Adipocyte (in vitro differentiated cells): Measurements from ENCODE around the gene SLC29A4.
"Not testable (repeated sequence)": the region's sequence is repeated elsewhere in the genome, so short reads cannot be mapped to it uniquely, and the experiment has no call there.

Experiments used
- DNase-seq: peaks from one replicate; pipeline ENCODE4 v3.0.0-alpha.2; 2015; ENCODE audit warnings: low read depth
- H3K27me3 ChIP-seq: replicated peaks from 2 replicates; pipeline ENCODE4 v1.7.0; 2013; ENCODE audit warnings: mild to moderate bottlenecking, low read length, moderate library complexity; ENCODE audit not compliant: control insufficient read depth, insufficient read depth
- H3K36me3 ChIP-seq: 2 replicates; pipeline ENCODE4 v1.7.0; 2013; ENCODE audit warnings: low read length, mild to moderate bottlenecking, moderate library complexity; ENCODE audit not compliant: control insufficient read depth, insufficient read depth, severe bottlenecking
- H3K4me1 ChIP-seq: 2 replicates; pipeline ENCODE4 v1.7.0; 2013; ENCODE audit warnings: mild to moderate bottlenecking, low read length, moderate library complexity; ENCODE audit not compliant: control insufficient read depth, insufficient read depth
- H3K4me3 ChIP-seq: 2 replicates; pipeline ENCODE4 v1.7.0; 2013; ENCODE audit warnings: mild to moderate bottlenecking, low read length, moderate library complexity
- H3K9ac ChIP-seq: 2 replicates; pipeline ENCODE4 v1.7.0; 2013; ENCODE audit warnings: mild to moderate bottlenecking, low read length, moderate library complexity
- H3K9me3 ChIP-seq: 2 replicates; pipeline ENCODE4 v1.7.0; 2013; ENCODE audit warnings: mild to moderate bottlenecking, low read length, moderate library complexity; ENCODE audit not compliant: control insufficient read depth

Gene SLC29A4, protein sequence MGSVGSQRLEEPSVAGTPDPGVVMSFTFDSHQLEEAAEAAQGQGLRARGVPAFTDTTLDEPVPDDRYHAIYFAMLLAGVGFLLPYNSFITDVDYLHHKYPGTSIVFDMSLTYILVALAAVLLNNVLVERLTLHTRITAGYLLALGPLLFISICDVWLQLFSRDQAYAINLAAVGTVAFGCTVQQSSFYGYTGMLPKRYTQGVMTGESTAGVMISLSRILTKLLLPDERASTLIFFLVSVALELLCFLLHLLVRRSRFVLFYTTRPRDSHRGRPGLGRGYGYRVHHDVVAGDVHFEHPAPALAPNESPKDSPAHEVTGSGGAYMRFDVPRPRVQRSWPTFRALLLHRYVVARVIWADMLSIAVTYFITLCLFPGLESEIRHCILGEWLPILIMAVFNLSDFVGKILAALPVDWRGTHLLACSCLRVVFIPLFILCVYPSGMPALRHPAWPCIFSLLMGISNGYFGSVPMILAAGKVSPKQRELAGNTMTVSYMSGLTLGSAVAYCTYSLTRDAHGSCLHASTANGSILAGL

DNA sequence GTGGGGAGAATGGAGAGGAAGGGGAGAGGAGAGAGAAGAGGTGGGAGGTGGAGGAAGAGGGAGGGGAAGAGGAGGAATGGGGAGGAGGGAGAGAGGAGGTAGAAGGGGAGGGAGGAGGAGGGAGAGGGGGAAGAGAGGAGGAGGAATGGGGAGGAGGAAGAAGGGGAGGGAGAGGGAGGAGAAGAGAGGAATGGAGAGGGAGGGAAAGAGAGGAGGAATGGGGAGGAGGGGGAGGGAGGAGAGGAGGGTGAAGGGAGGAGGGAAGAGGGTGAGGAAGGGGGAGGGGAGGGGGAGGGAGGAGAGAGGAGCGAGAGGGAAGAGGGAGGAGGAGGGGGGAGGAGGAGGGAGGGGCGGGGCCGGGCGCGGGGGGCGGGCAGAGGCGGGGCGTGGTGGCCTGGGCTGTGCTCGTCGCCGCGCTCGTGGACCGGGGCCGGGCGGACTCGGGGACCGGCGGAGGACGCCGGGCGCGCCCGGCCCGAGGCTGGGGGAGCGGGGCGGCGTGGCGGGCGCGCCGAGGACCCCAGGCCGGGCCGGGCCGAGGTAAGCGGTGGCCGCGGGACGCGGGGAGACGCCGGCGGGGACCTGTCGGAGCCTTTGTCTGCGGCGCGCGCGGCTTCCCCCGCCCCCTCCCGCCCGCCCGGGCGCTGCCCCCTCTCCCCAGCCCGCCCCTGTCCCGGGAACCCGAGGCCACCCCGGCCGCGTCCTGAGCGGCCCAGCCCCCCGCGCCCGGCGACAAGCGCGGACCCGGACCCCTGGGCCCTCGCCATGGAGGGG is at the start of gene SLC29A4:
SLC29A4 (plus strand) TSS at position 401 of the 774 bp plus-strand sequence. CDS start 4,874 bp downstream, outside the sequence.
- peak within 1 kb of the TSS; percentile 34 for H3K9ac ChIP-seq
- no peaks in the 10 kb centered on the region for H3K9me3 ChIP-seq
- DNase-seq = peak; percentile 71
- H3K27me3 ChIP-seq = peaks cover 5% of the 10 kb centered on the region
- H3K36me3 ChIP-seq = no peaks in the 10 kb centered on the region
- peak within 1 kb of the TSS; percentile 66 for H3K4me3 ChIP-seq
- H3K4me1 ChIP-seq = no peaks in the 10 kb centered on the region

DNA sequence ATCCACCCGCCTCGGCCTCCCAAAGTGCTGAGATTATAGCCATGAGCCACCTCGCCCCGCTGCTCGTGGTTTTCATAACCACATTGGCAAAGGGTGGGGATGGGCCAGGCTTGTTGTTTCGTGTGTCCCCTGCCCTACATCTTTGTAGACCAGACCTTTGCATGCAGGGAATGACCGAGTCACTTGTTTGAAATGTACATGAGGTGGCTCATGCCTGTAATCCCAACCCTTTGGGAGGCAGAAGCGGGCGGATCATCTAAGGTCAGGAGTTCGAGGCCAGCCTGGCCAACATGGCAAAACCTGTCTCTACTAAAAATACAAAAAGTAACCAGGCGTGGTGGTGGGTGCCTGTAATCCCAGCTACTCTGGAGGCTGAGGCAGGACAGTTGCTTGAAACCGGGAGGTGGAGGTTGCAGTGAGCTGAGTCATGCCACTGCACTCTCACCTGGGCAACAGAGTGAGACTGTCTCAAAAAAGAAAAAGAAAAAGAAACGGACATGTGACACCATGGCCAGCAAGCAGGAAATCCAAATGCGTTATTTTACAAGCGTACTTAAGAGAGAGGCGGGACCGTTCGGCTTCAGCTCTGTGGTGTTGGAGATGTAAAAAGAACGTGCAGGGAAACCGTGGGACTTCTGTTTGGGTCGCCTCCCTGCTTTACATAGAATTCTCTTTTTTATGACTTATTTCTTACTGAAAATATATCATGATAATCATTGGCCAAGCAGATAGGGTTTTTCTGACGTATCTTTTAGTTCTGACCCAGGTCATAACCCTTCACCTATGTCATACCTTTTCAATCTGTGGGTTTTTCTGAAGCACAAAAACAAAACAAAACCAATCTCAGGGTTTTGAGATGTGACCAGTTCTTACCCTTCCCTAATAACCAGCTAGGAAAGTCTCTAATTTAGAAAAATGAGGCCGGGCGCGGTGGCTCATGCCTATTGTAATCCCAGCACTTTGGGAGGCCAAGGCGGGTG is 47.6 kb upstream of the SLC29A4 start:
- no peak for DNase-seq
- Histone ChIP-seq H3K27me3 (no peaks in the 10 kb centered on the region), H3K9ac (no peak overlapping the region), H3K4me1 (peaks cover 6% of the 10 kb centered on the region), H3K36me3 (peaks cover 35% of the 10 kb centered on the region), H3K9me3 (no peaks in the 10 kb centered on the region), H3K4me3 (no peak overlapping the region)

DNA sequence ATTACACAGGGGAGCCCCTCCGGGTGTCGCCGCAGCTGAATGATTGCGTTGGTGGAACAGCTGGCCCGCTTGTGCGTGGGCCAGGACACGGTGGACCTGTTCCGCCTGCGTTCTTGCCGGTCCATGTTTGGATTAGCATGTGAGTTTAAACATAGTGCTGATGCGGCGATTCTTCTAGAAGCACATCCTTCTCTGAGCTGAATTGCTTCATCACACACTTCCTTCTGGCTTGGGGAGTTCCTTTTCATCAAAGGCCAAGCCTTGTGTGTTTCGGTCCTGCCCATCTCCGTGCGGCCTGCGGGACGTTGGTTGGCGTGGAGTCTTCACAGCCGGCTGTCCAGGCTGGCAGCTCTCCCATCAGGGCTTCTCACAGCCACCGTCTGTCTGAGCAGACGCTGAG is 45.5 kb upstream of the SLC29A4 start:
- H3K27me3 ChIP-seq = no peaks in the 10 kb centered on the region
- peak overlapping the region; percentile 72 for H3K4me3 ChIP-seq
- H3K9ac ChIP-seq = peak overlapping the region; percentile 45
- H3K9me3 ChIP-seq = no peaks in the 10 kb centered on the region
- peaks cover 13% of the 10 kb centered on the region for H3K36me3 ChIP-seq
- DNase-seq = peak; percentile 7
- H3K4me1 ChIP-seq = peaks cover 15% of the 10 kb centered on the region

DNA sequence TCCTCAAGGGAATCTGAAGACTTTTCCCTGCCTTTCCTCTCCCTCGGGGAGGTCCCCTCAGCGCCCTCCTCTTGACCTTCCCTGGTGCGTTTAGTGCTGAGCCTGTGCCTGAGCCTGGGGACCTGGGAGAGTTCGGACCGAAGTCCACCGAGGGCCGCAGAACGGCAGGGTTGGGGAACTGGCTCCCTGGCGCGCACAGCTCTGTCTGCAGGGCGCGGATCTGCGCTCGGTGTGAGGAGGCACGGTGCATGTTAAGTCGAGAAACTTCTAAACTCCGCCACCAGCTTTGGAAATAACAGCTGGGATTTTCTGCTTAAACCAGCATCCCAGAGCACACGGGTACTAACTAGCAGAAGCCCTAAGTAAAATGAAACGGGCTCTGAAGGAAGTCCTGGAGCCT is 44.2 kb upstream of the SLC29A4 start:
- H3K4me1 ChIP-seq = peaks cover 15% of the 10 kb centered on the region
- peaks cover 2% of the 10 kb centered on the region for H3K36me3 ChIP-seq
- no peak overlapping the region for H3K9ac ChIP-seq
- H3K9me3 ChIP-seq = no peaks in the 10 kb centered on the region
- H3K27me3 ChIP-seq = no peaks in the 10 kb centered on the region
- H3K4me3 ChIP-seq = no peak overlapping the region
- DNase-seq = no peak

DNA sequence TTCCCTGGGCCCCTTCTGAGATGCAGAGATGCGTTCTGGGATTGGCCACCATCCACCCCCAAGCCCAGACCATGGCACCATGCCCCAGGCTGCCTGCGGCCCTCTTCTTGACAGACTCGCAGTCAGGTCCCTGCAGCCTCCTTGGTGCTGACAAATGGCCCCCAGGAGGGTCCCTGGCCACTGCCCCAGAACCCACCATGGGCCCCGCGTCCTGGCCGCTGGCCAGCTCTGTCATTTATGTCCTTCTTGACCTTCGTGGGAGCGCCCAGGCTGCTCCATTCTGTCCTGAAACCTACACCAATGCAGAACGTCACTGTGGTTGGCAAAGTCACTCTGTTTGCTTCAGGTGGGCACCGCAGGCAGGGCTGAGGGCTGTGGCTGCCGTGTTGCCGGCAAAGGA is 39.5 kb upstream of the SLC29A4 start:
- H3K36me3 ChIP-seq = no peaks in the 10 kb centered on the region
- H3K9ac ChIP-seq = no peak overlapping the region
- no peak overlapping the region for H3K4me3 ChIP-seq
- DNase-seq = no peak
- peaks cover 10% of the 10 kb centered on the region for H3K4me1 ChIP-seq
- H3K27me3 ChIP-seq = peaks cover 6% of the 10 kb centered on the region
- H3K9me3 ChIP-seq = no peaks in the 10 kb centered on the region

DNA sequence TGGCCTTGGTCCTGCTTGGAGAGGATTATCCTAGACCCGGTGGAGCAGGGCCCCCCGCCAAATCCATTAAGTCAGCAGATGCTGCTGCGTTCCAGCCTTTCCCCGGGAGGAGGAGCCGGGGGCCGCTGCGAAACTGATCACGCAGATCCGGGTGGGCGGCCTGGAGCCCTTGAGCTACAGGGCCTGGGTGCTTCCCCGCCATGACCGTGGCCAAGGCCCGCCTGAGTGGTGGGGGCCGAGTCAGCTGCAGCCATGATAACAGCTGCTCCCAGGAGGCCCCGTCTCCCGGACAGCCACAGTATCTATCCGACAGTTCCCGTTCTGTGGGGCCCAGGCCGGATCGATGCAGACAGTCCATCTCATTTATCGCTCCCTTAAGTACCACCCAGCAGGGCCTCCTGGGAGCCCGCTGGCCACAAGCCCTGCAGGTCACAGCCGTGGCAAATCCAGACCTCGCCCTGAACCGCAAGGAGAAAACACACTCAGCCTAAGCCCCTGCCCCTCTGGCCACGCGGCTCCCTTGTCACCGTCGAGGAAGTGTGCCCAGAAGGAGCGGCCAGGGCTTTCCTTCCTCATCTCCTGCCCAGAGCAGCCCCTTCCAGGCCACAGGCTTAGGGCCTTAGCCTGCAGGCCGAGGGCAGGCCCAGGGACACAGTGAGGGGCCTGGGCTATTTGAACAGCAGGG is 34.4 kb upstream of the SLC29A4 start:
- H3K9ac ChIP-seq = peak overlapping the region; percentile 34
- DNase-seq = no peak
- H3K36me3 ChIP-seq = no peaks in the 10 kb centered on the region
- H3K4me1 ChIP-seq = peaks cover 3% of the 10 kb centered on the region
- no peaks in the 10 kb centered on the region for H3K9me3 ChIP-seq
- H3K27me3 ChIP-seq = peaks cover 6% of the 10 kb centered on the region
- no peak overlapping the region for H3K4me3 ChIP-seq

DNA sequence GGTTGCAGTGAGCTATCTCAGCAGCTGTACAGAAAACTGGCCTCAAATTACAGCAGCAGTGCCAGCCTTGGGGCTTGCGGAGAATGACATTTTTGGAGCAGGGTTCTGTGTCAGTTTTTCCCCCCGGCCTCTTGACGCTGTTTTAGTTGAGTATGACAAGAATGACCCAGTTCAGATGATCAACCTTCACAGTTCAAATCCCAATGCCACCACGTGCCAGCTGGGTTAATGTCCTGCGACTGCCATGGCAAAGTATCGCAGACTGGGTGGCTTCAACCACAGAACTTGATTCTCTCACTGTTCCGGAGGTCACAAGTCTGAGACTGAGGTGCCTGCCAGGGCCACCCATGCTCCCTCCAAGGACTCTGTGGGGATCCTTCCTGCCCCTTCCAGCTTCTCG is 32.0 kb upstream of the SLC29A4 start:
- not testable (repeated sequence) for H3K4me1 ChIP-seq, H3K9ac ChIP-seq, H3K27me3 ChIP-seq, H3K36me3 ChIP-seq, H3K4me3 ChIP-seq, H3K9me3 ChIP-seq, DNase-seq

DNA sequence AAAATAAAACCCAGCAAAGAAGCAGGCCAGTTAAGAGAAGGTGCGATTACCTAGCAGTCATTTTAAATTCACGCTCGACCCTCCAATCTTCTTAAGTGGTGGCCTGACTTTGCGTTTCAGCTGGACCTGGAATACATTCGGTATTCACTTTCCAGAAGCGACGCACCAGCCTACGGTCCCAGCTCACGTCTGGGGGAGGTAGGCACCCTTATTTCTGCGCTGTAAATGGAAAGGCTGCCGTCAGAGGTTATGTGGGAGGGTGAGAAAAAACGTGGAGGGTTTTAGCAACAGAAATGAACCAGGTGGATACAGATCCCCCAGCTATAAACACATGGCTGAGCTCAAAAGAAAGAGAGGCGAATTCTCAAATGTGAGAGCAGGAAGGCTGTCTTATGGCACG is 29.2 kb upstream of the SLC29A4 start:
- not testable (repeated sequence) for H3K4me1 ChIP-seq, H3K9me3 ChIP-seq, H3K27me3 ChIP-seq, H3K9ac ChIP-seq, DNase-seq, H3K36me3 ChIP-seq, H3K4me3 ChIP-seq

DNA sequence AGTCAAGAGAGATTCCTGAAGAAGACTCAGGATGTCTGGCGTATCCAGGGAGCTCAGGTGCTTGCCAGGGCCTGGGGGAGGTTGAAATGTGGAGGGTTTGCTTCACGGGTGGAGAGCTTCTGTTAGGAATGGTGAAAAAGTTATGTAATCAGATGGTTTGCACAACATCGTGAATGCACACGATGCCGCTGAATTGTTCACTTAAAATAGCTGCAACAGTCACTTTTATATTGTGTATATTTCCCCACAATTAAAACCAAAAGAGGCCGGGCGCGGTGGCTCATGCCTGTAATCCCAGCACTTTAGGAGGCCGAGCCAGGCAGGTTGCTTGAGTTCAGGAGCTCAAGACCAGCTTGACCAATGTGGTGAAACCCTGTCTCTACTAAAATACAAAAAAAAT is 28.4 kb upstream of the SLC29A4 start:
- not testable (repeated sequence) for DNase-seq

DNA sequence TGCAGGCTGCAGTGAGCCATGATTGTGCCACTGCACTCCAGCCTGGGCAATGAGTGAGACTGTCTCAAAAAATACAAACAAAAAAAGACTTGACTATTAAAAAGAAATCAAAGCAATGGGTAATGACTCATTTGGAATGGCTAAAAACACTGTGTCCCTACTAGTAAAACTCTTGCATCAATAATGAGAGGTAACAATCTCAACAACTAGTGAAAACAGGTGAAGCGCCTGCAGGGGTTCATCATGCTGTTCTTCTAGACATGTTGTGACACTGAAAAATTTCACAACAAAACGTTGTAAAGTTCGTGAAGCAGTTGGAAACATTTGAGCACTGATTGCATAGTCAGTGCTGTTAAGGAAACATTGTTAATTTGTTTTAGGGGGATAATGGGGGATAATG is 26.9 kb upstream of the SLC29A4 start:
- DNase-seq = no peak
- H3K27me3 ChIP-seq = no peaks in the 10 kb centered on the region
- H3K9me3 ChIP-seq = no peaks in the 10 kb centered on the region
- peaks cover 3% of the 10 kb centered on the region for H3K4me1 ChIP-seq
- H3K36me3 ChIP-seq = no peaks in the 10 kb centered on the region
- no peak overlapping the region for H3K9ac ChIP-seq
- H3K4me3 ChIP-seq = no peak overlapping the region

More for the DNA sequence above, 28.4 kb upstream of the SLC29A4 start:
- H3K9me3 ChIP-seq, H3K4me1 ChIP-seq, H3K36me3 ChIP-seq, H3K4me3 ChIP-seq, H3K9ac ChIP-seq, H3K27me3 ChIP-seq: not testable (repeated sequence)
